Peyer's patch (tissue), 4 donors: Measurements from ENCODE around the gene KCNQ1OT1. TPM values are rescaled to one million over a fixed set of nuclear protein-coding genes. Genes with fewer than 3 reads are reported as not detected.

Experiments
- DNase-seq, 3 donors: peaks; one replicate each; pipeline ENCODE4 v3.0.0-alpha.2; 2017 to 2019
- H3K27ac ChIP-seq, 4 donors: fragments of 200-600 bp; sonication (generic); one replicate each; pipeline ENCODE4 v1.5.1; 2016 to 2019
- H3K27me3 ChIP-seq, 2 donors: fragments of 200-600 bp; sonication (generic); one replicate each; pipeline ENCODE4 v1.5.1; 2019
- H3K36me3 ChIP-seq, 3 donors: fragments of 200-600 bp; sonication (generic); one replicate each; pipeline ENCODE4 v1.5.1; 2016 to 2019
- H3K4me1 ChIP-seq, 4 donors: fragments of 200-600 bp; sonication (generic); one replicate each; pipeline ENCODE4 v1.5.1; 2016 to 2019
- H3K4me3 ChIP-seq, 4 donors: fragments of 200-600 bp; sonication (generic); 1 replicate in 3 of 4; 2 replicates in 1 of 4; pipeline ENCODE4 v1.5.1; 2016 to 2019; ENCODE audit warnings: mild to moderate bottlenecking in 1 of 4
- H3K9me3 ChIP-seq, 4 donors: fragments of 200-600 bp; sonication (generic); one replicate each; pipeline ENCODE4 v1.5.1; 2016 to 2019; ENCODE audit warnings: mild to moderate bottlenecking in 1 of 4
- CTCF ChIP-seq, 6 experiments: fragments of 450-650 bp in 4 of 6; fragments of 200-600 bp in 2 of 6; sonication (generic) in 1 of 6; IDR thresholded peaks; one replicate each; pipeline ENCODE4 v1.5.1; 2017 to 2019; ENCODE audit warnings: antibody characterized with exemption in 6 of 6, mild to moderate bottlenecking in 3 of 6, moderate library complexity in 1 of 6
- POLR2A ChIP-seq, 2 donors: fragments of 450-650 bp; IDR thresholded peaks; one replicate each; pipeline ENCODE4 v1.5.1; 2017; ENCODE audit warnings: antibody characterized with exemption in 2 of 2, mild to moderate bottlenecking in 2 of 2, moderate library complexity in 2 of 2
- total RNA-seq, 4 donors: library from RNA; depleted of rRNA; stranded (reverse); fragments of >200 nt; gene quantifications; one replicate each; pipeline ENCODE4 v1.1.0, GENCODE V29; 2016

Gene KCNQ1OT1
- total RNA-seq, 4 donors from 2014 or later, result 3.2 to 6.2 (median 4.5) TPM

DNA sequence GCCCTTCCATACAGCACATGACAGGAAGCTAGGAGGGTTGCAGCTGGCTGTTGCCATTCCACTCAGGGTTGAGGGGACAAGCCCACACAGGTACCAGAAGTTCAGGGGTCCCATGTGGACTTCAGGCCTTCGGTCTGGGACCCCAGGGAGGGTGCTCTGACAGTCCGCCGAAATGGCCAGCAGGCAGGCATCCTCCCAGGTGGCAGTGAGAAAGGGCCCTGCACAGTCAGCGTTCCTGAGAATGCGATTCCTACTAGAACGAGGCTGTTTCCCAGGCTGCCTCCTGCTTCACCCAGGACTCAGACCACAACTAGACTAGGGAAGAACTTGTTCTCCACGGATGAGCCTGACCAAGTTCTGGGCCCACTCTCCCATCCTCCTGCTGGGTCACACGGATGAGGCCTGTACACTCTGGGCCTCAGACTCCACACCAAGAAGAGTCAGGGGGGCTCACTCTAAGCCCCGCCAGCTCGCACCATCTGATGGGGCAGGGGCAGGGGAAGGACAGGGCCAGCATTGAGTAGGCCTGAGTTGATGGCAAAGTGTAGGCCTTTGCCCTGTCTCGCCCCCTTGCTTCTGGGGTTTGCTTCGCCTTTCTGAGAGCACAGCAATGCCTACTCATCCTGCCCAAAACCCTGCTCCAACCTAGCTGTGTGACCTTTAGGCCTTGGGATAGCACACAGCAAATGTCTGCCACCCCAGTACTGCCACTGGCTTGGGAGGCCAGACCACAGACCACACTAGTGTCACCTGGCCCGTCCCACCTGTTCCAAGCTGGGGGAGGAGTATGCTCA lies 14.0 kb downstream of the KCNQ1OT1 start:
- peaks cover 0 to 32% (median 4%) of the 10 kb centered on the region in 4 donors for H3K4me1 ChIP-seq
- peak in 2 of 3 donors; percentile 29 to 34 for DNase-seq

DNA sequence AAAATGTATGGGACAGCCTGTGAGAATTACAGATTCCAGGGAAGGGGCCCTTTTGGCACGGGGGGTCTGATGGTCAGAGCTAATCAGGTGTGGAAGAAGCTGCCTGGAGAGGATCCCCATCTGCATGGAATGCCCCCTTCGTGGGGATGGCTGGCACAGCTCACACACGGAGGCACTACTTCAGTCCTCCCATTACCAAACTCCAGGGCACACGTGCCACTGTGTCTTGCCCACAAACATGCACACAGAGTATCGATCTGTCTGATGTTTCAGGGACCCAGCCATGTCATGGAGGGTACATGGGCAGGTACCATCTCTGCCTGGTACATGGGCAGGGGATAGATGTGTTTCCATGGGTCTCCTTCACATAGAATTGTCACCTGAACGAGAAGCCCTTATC lies 14.7 kb downstream of the KCNQ1OT1 start:
- TF ChIP-seq POLR2A (IDR thresholded peaks at IDR 0.05), result no peak
- TF ChIP-seq CTCF (IDR thresholded peaks at IDR 0.05), result no peak
- Histone ChIP-seq H3K27me3 (no peaks in the 10 kb centered on the region), H3K4me3 (no peak overlapping the region), H3K27ac (no peak overlapping the region), H3K36me3 (peaks cover 0 to 8% (median 0%) of the 10 kb centered on the region in 3 donors), H3K4me1 (peaks cover 0 to 24% (median 4%) of the 10 kb centered on the region in 4 donors), H3K9me3 (no peaks in the 10 kb centered on the region)
- peak in 2 of 3 donors; percentile 14 to 34 for DNase-seq

More for the DNA sequence above, 14.0 kb downstream of the KCNQ1OT1 start:
- no peaks in the 10 kb centered on the region for H3K27me3 ChIP-seq
- H3K27ac ChIP-seq, result no peak overlapping the region
- H3K4me3 ChIP-seq, result no peak overlapping the region
- peaks cover 0 to 8% (median 0%) of the 10 kb centered on the region in 3 donors for H3K36me3 ChIP-seq
- no peaks in the 10 kb centered on the region for H3K9me3 ChIP-seq
- TF ChIP-seq CTCF (IDR thresholded peaks at IDR 0.05) (no peak), POLR2A (IDR thresholded peaks at IDR 0.05) (no peak)

- TF ChIP-seq POLR2A (IDR thresholded peaks at IDR 0.05) (no peak), CTCF (IDR thresholded peaks at IDR 0.05) (no peak)
- Histone ChIP-seq H3K4me3 (no peak overlapping the region), H3K36me3 (peaks cover 0 to 8% (median 0%) of the 10 kb centered on the region in 3 donors), H3K9me3 (no peaks in the 10 kb centered on the region), H3K27me3 (no peaks in the 10 kb centered on the region), H3K4me1 (peaks cover 0 to 20% (median 4%) of the 10 kb centered on the region in 4 donors), H3K27ac (no peak overlapping the region)
- peak in 2 of 3 donors; percentile 2 to 31 for DNase-seq
These were observed 15.2 kb downstream of the KCNQ1OT1 start for GRCh38 chr11:2684581-2684980.

- no peaks in the 10 kb centered on the region for H3K9me3 ChIP-seq
- H3K4me1 ChIP-seq, result peaks cover 0 to 12% (median 1%) of the 10 kb centered on the region in 4 donors
- no peak overlapping the region for H3K27ac ChIP-seq
- DNase-seq, result no peak
- TF ChIP-seq POLR2A (IDR thresholded peaks at IDR 0.05) (no peak), CTCF (IDR thresholded peaks at IDR 0.05) (no peak)
- peaks cover 0 to 8% (median 0%) of the 10 kb centered on the region in 3 donors for H3K36me3 ChIP-seq
- H3K4me3 ChIP-seq, result no peak overlapping the region
- H3K27me3 ChIP-seq, result no peaks in the 10 kb centered on the region
These were observed 16.0 kb downstream of the KCNQ1OT1 start for GRCh38 chr11:2683806-2684205.

GRCh38 chr11:2681408-2682145 lies 18.2 kb downstream of the KCNQ1OT1 start:
- Histone ChIP-seq H3K27me3 (no peaks in the 10 kb centered on the region), H3K9me3 (no peaks in the 10 kb centered on the region), H3K27ac (no peak overlapping the region), H3K4me1 (no peaks in the 10 kb centered on the region), H3K36me3 (peaks cover 0 to 8% (median 0%) of the 10 kb centered on the region in 3 donors), H3K4me3 (no peak overlapping the region)
- TF ChIP-seq POLR2A (IDR thresholded peaks at IDR 0.05), result no peak
- no peak for TF ChIP-seq CTCF (IDR thresholded peaks at IDR 0.05)
- peak in 2 of 3 donors; percentile 20 to 30 for DNase-seq
